Psoas muscle (tissue), 8 donors: Measurements from ENCODE around the gene ALG2. TPM values are rescaled to one million over a fixed set of nuclear protein-coding genes. Genes with fewer than 3 reads are reported as not detected.

Experiments used
- ATAC-seq, 4 donors: fragments of 200-7000 bp; cut with Tn5 transposase; one replicate each; pipeline ENCODE4 v1.9.1; 2020; ENCODE audit warnings: moderate library complexity in 3 of 4, mild to moderate bottlenecking in 2 of 4
- DNase-seq, 2 donors: peaks; one replicate each; pipeline ENCODE4 v3.0.0-alpha.2; 2020
- H3K27ac ChIP-seq: fragments of 200-600 bp; one replicate; pipeline ENCODE4 v1.8.0; 2022
- H3K27me3 ChIP-seq, 3 donors: fragments of 200-600 bp in 1 of 3; one replicate each; pipeline versions ENCODE4 v1.6.1 to v1.8.0; 2013 to 2022; ENCODE audit warnings: low read length in 2 of 3, mild to moderate bottlenecking in 2 of 3, moderate library complexity in 1 of 3; ENCODE audit not compliant: insufficient read depth in 3 of 3
- H3K36me3 ChIP-seq, 2 donors: fragments of 200-600 bp in 1 of 2; one replicate each; pipeline versions ENCODE4 v1.6.1 to v1.8.0; 2013 to 2022; ENCODE audit warnings: low read depth in 1 of 2, mild to moderate bottlenecking in 1 of 2, moderate library complexity in 1 of 2; ENCODE audit not compliant: insufficient read depth in 1 of 2
- H3K4me1 ChIP-seq: fragments of 200-600 bp; one replicate; pipeline ENCODE4 v1.8.0; 2022
- H3K4me3 ChIP-seq: fragments of 200-600 bp; one replicate; pipeline ENCODE4 v1.8.0; 2022; ENCODE audit warnings: mild to moderate bottlenecking
- H3K9me3 ChIP-seq: fragments of 200-600 bp; one replicate; pipeline ENCODE4 v1.8.0; 2022
- CTCF ChIP-seq: fragments of 200-600 bp; IDR thresholded peaks from one replicate; pipeline ENCODE4 v1.8.0; 2022; ENCODE audit warnings: antibody characterized with exemption
- WGBS, 3 donors: extraction: QIAGEN DNeasy Blood & Tissue Kit; methylation state at CpG; one replicate each; pipeline versions ENCODE4 v1.1.6 to v1.1.7; 2013; 5-methylcytosine and 5-hydroxymethylcytosine counted together
- intact Hi-C, 2 donors: fragments of 100-400 bp; cut with DNase I; formaldehyde crosslinking; loops; one replicate each; pipeline versions ENCODE4 v1.11.0 to v1.14.2; 2022
- polyA plus RNA-seq, 3 donors: library from polyadenylated mRNA; stranded (reverse); fragments of 200-250 nt; gene quantifications; one replicate each; pipeline ENCODE4 v1.2.3, GENCODE V29; 2013
- total RNA-seq, 4 donors: library from RNA; stranded (reverse); fragmentation: NEBNext Ultra II Directional in 2 of 4; extraction: Animal tissue kit (Norgen Biotek cat#: 25700) in 2 of 4; gene quantifications; one replicate each; pipeline versions ENCODE4 v1.2.1 to v1.2.4, GENCODE V29; 2021 to 2023
- donor health status: healthy with polysubstance abuse.
- donor health status: DM: no; HTN: no; CAD: no; lungs with moderate emphysema.
- donor health status: Bipolar disorder and iron deficiency.
- donor health status: healthy.
- donor health status: DM: yes; HTN: yes; CAD: no.
- donor health status: DM: no; HTN: no; CAD: no.
- donor health status: DM: no; HTN: no; CAD: no.
- donor health status: DM: yes; HTN: yes; CAD: no.

Gene ALG2
- total and polyA plus RNA-seq, 7 donors, result 6.6 to 18.8 (median 11.5) TPM

GRCh38 chr9:99265691-99266090, 43.9 kb upstream of the ALG2 start:
- Histone ChIP-seq H3K36me3 (no peaks in the 10 kb centered on the region), H3K4me1 (no peaks in the 10 kb centered on the region), H3K9me3 (no peaks in the 10 kb centered on the region), H3K27ac (no peak overlapping the region), H3K4me3 (no peak overlapping the region), H3K27me3 (no peaks in the 10 kb centered on the region)
- TF ChIP-seq CTCF, result no peak
- no peak for DNase-seq
- ATAC-seq, result no peak
- intact Hi-C loops, result no loop called here
- 52 to 54% (median 53%) methylated on average over 2 of the region's 2 CpGs for WGBS, 3 donors

GRCh38 chr9:99264070-99264680, 42.4 kb upstream of the ALG2 start:
- DNase-seq, result no peak
- Histone ChIP-seq H3K36me3 (no peaks in the 10 kb centered on the region), H3K9me3 (no peaks in the 10 kb centered on the region), H3K4me3 (no peak overlapping the region), H3K27ac (no peak overlapping the region), H3K27me3 (no peaks in the 10 kb centered on the region), H3K4me1 (peaks cover 9% of the 10 kb centered on the region)
- 93 to 95% (median 94%) methylated on average over 3 of the region's 3 CpGs for WGBS, 3 donors
- ATAC-seq, result no peak
- intact Hi-C loops, result loop anchor here in 1 of 2 donors (5.0 kb wide), 1 partner anchor 88 kb away; no protein-coding TSS in a partner anchor
- no peak for TF ChIP-seq CTCF

- intact Hi-C loops, result loop anchor here in 1 of 2 donors (5.0 kb wide), 1 partner anchor 89 kb away; no protein-coding TSS in a partner anchor
- H3K4me3 ChIP-seq, result no peak overlapping the region
- H3K4me1 ChIP-seq, result peaks cover 9% of the 10 kb centered on the region
Measured at GRCh38 chr9:99262949-99263418, 41.2 kb upstream of the ALG2 start.

GRCh38 chr9:99261923-99262322, 40.2 kb upstream of the ALG2 start:
- DNase-seq (no peak), ATAC-seq (no peak)
- 31 to 46% (median 40%) methylated on average over 2 of the region's 2 CpGs for WGBS, 3 donors
- Histone ChIP-seq H3K4me3 (no peak overlapping the region), H3K4me1 (peaks cover 16% of the 10 kb centered on the region), H3K36me3 (no peaks in the 10 kb centered on the region), H3K9me3 (no peaks in the 10 kb centered on the region), H3K27me3 (no peaks in the 10 kb centered on the region), H3K27ac (peak overlapping the region; percentile 56)
- no peak for TF ChIP-seq CTCF
- intact Hi-C loops, result loop anchor here in 1 of 2 donors (5.0 kb wide), 1 partner anchor 90 kb away; no protein-coding TSS in a partner anchor

More at GRCh38 chr9:99262949-99263418, 41.2 kb upstream of the ALG2 start:
- Histone ChIP-seq H3K36me3 (no peaks in the 10 kb centered on the region), H3K27me3 (no peaks in the 10 kb centered on the region), H3K27ac (no peak overlapping the region), H3K9me3 (no peaks in the 10 kb centered on the region)
- 86 to 92% (median 91%) methylated on average over 7 of the region's 7 CpGs for WGBS, 3 donors
- no peak for TF ChIP-seq CTCF
- no peak for DNase-seq
- ATAC-seq, result no peak
